Nephron progenitor cell (in vitro differentiated cells): ENCODE measurements around the gene TAC4.
"Not testable (repeated sequence)": the region's sequence is repeated elsewhere in the genome, so short reads cannot be mapped to it uniquely, and the experiment has no call there.

Source experiments
- DNase-seq: peaks from one replicate; pipeline ENCODE4 v3.0.0; 2021
- H3K27ac Mint-ChIP-seq: 2 replicates; pipeline ENCODE4 v1.8.0; 2021; ENCODE audit warnings: mild to moderate bottlenecking, moderate library complexity, mixed read lengths
- H3K27me3 Mint-ChIP-seq: 2 replicates; pipeline ENCODE4 v1.8.0; 2021; ENCODE audit warnings: mild to moderate bottlenecking, low read depth, mixed read lengths; ENCODE audit not compliant: poor library complexity
- H3K36me3 Mint-ChIP-seq: 2 replicates; pipeline ENCODE4 v1.8.0; 2021; ENCODE audit warnings: low read depth, mixed read lengths
- H3K4me1 Mint-ChIP-seq: 2 replicates; pipeline ENCODE4 v1.8.0; 2021; ENCODE audit warnings: mixed read lengths
- H3K4me3 Mint-ChIP-seq: 2 replicates; pipeline ENCODE4 v1.8.0; 2021; ENCODE audit warnings: mild to moderate bottlenecking, moderate library complexity, mixed read lengths
- H3K9me3 Mint-ChIP-seq: 2 replicates; pipeline ENCODE4 v1.8.0; 2021; ENCODE audit warnings: mild to moderate bottlenecking, moderate library complexity, mixed read lengths
- CTCF ChIP-seq: fragments of 200-600 bp; sonication (generic); IDR thresholded peaks from 2 replicates; pipeline ENCODE4 v1.5.0; 2021; ENCODE audit warnings: antibody characterized with exemption

TAC4 gene

GRCh38 chr17:49832840-49833599, 14.8 kb downstream of the TAC4 start:
- TF ChIP-seq CTCF, result no peak
- H3K4me1 Mint-ChIP-seq, result peaks cover 7% of the 10 kb centered on the region
- peaks cover 57% of the 10 kb centered on the region for H3K36me3 Mint-ChIP-seq
- H3K4me3 Mint-ChIP-seq, result no peak overlapping the region
- H3K9me3 Mint-ChIP-seq, result no peaks in the 10 kb centered on the region
- DNase-seq, result no peak
- H3K27me3 Mint-ChIP-seq, result no peaks in the 10 kb centered on the region
- H3K27ac Mint-ChIP-seq, result peak overlapping the region; percentile 58

- no peak for TF ChIP-seq CTCF
- Mint-ChIP-seq H3K4me3 (no peak overlapping the region), H3K27ac (no peak overlapping the region), H3K4me1 (peaks cover 7% of the 10 kb centered on the region), H3K36me3 (peaks cover 65% of the 10 kb centered on the region), H3K9me3 (no peaks in the 10 kb centered on the region), H3K27me3 (no peaks in the 10 kb centered on the region)
- no peak for DNase-seq
Observed at GRCh38 chr17:49830605-49831004, 17.3 kb downstream of the TAC4 start.

- peaks cover 64% of the 10 kb centered on the region for H3K36me3 Mint-ChIP-seq
- H3K4me1 Mint-ChIP-seq, result peaks cover 7% of the 10 kb centered on the region
- no peak for DNase-seq
- TF ChIP-seq CTCF, result no peak
- no peaks in the 10 kb centered on the region for H3K9me3 Mint-ChIP-seq
- H3K27ac Mint-ChIP-seq, result no peak overlapping the region
- no peak overlapping the region for H3K4me3 Mint-ChIP-seq
- H3K27me3 Mint-ChIP-seq, result no peaks in the 10 kb centered on the region
Observed at GRCh38 chr17:49829026-49829425, 18.8 kb downstream of the TAC4 start.

GRCh38 chr17:49828325-49828724, 19.5 kb downstream of the TAC4 start:
- H3K4me3 Mint-ChIP-seq, H3K27ac Mint-ChIP-seq, DNase-seq, H3K9me3 Mint-ChIP-seq, H3K27me3 Mint-ChIP-seq, H3K4me1 Mint-ChIP-seq: not testable (repeated sequence)
- peaks cover 63% of the 10 kb centered on the region for H3K36me3 Mint-ChIP-seq

GRCh38 chr17:49825645-49826044, 22.2 kb downstream of the TAC4 start:
- Mint-ChIP-seq H3K4me1 (no peaks in the 10 kb centered on the region), H3K36me3 (peaks cover 70% of the 10 kb centered on the region), H3K27ac (no peak overlapping the region), H3K27me3 (no peaks in the 10 kb centered on the region), H3K9me3 (no peaks in the 10 kb centered on the region), H3K4me3 (no peak overlapping the region)
- no peak for TF ChIP-seq CTCF
- no peak for DNase-seq

GRCh38 chr17:49823614-49824013, 24.3 kb downstream of the TAC4 start:
- peaks cover 73% of the 10 kb centered on the region for H3K36me3 Mint-ChIP-seq
- H3K27ac Mint-ChIP-seq, result no peak overlapping the region
- no peaks in the 10 kb centered on the region for H3K27me3 Mint-ChIP-seq
- no peak overlapping the region for H3K4me3 Mint-ChIP-seq
- no peaks in the 10 kb centered on the region for H3K9me3 Mint-ChIP-seq
- no peak for DNase-seq
- TF ChIP-seq CTCF, result no peak
- H3K4me1 Mint-ChIP-seq, result no peaks in the 10 kb centered on the region
